PC-9 (cell line): ENCODE measurements around the gene STAMBP. TPM values are rescaled to one million over a fixed set of nuclear protein-coding genes. Genes with fewer than 3 reads are reported as not detected.

Experiments
- BruUV-seq: library from RNA; stranded (reverse); fragments of 400-500 nt; replicated peaks from 2 replicates; lab custom pipeline; 2021; lab: Mats Ljungman, UMichigan
- CTCF ChIA-PET: fragments of 300-600 bp; sonication (Branson Sonifier 250); formaldehyde crosslinking; loops from one replicate; lab custom pipeline; 2022; ENCODE audit warnings: antibody characterized with exemption; lab: Charles Lee
- POLR2A ChIA-PET: fragments of 300-600 bp; sonication (Branson Sonifier 250); formaldehyde crosslinking; loops from one replicate; lab custom pipeline; 2022; ENCODE audit warnings: antibody characterized with exemption; ENCODE audit not compliant: unreplicated experiment; lab: Charles Lee
- DNase-seq, 2 experiments: peaks; one replicate each; pipeline versions ENCODE4 v3.0.0 to v3.0.0-alpha.2; 2015 to 2022; ENCODE audit warnings: mixed read lengths in 1 of 2
- H2AFZ ChIP-seq: fragments of 200-600 bp; sonication (generic); 2 replicates; pipeline ENCODE4 v1.8.1; 2017; ENCODE audit warnings: antibody characterized with exemption
- H3F3A ChIP-seq: fragments of 200-600 bp; sonication (generic); 2 replicates; pipeline ENCODE4 v1.8.1; 2017; ENCODE audit warnings: antibody characterized with exemption, mild to moderate bottlenecking, low read depth; ENCODE audit not compliant: insufficient read depth
- H3K27ac ChIP-seq: fragments of 200-600 bp; sonication (generic); 2 replicates; pipeline ENCODE4 v1.6.1; 2016; ENCODE audit warnings: mixed run types
- H3K27me3 ChIP-seq: fragments of 200-600 bp; sonication (generic); 2 replicates; pipeline ENCODE4 v1.6.1; 2016; ENCODE audit warnings: low read depth, mixed run types; ENCODE audit not compliant: insufficient read depth
- H3K36me3 ChIP-seq: fragments of 200-600 bp; sonication (generic); 2 replicates; pipeline ENCODE4 v1.6.1; 2016; ENCODE audit warnings: low read depth, mixed run types
- H3K4me1 ChIP-seq: fragments of 200-600 bp; sonication (generic); replicated peaks from 2 replicates; pipeline ENCODE4 v1.6.1; 2016; ENCODE audit warnings: mixed run types; ENCODE audit not compliant: insufficient read depth
- H3K4me2 ChIP-seq: fragments of 200-600 bp; sonication (generic); 2 replicates; pipeline ENCODE4 v1.6.1; 2017; ENCODE audit warnings: mixed run types
- H3K4me3 ChIP-seq: fragments of 200-600 bp; sonication (generic); 2 replicates; pipeline ENCODE4 v1.6.1; 2016; ENCODE audit warnings: mixed run types
- H3K79me2 ChIP-seq: fragments of 200-600 bp; sonication (generic); 2 replicates; pipeline ENCODE4 v1.6.1; 2017; ENCODE audit warnings: low read depth, mixed run types
- H3K9me2 ChIP-seq: fragments of 200-600 bp; sonication (generic); 2 replicates; pipeline ENCODE4 v1.8.1; 2017; ENCODE audit warnings: mild to moderate bottlenecking; ENCODE audit not compliant: insufficient read depth
- H3K9me3 ChIP-seq: fragments of 200-600 bp; sonication (generic); 2 replicates; pipeline ENCODE4 v1.8.1; 2016; ENCODE audit warnings: low read depth; ENCODE audit not compliant: insufficient read depth
- H4K20me1 ChIP-seq: fragments of 200-600 bp; sonication (generic); 2 replicates; pipeline ENCODE4 v1.8.1; 2017; ENCODE audit not compliant: insufficient read depth
- CTCF ChIP-seq: fragments of 200-600 bp; sonication (generic); conservative IDR thresholded peaks from 2 replicates; pipeline ENCODE4 v1.6.1; 2017; ENCODE audit warnings: mixed run types, antibody characterized with exemption, mild to moderate bottlenecking, moderate library complexity
- EZH2 ChIP-seq: fragments of 200-600 bp; sonication (generic); IDR thresholded peaks from 2 replicates; pipeline ENCODE4 v1.8.0; 2017; ENCODE audit warnings: antibody characterized with exemption, low read depth
- intact Hi-C: fragments of 100-400 bp; cut with micrococcal nuclease; formaldehyde crosslinking; loops from one replicate; pipeline ENCODE4 v1.10.0; 2022; ENCODE audit not compliant: unreplicated experiment
- total RNA-seq: library from RNA; stranded (reverse); gene quantifications from 2 replicates; pipeline ENCODE4 v1.2.3, GENCODE V29; 2021

The STAMBP gene
- total RNA-seq, 1 experiment from 2014 or later: 52.2 TPM

GRCh38 chr2:73894475-73894850 is 65.7 kb downstream of the STAMBP start:
- H3K79me2 ChIP-seq: no peaks in the 10 kb centered on the region
- H3K9me3 ChIP-seq: no peaks in the 10 kb centered on the region
- no TSS peak for BruUV-seq
- H3K4me1 ChIP-seq: no peaks in the 10 kb centered on the region
- intact Hi-C loops: no loop called here
- no peak overlapping the region for H2AFZ ChIP-seq
- no peaks in the 10 kb centered on the region for H3K36me3 ChIP-seq
- no peak for DNase-seq
- no peaks in the 10 kb centered on the region for H3K9me2 ChIP-seq
- H3F3A ChIP-seq: no peaks in the 10 kb centered on the region
- POLR2A ChIA-PET: interaction anchor here (0.6 kb wide), 1 partner anchor 8 kb away, joined by 3 read pairs; no protein-coding TSS in a partner anchor
- CTCF ChIA-PET: no interaction called here
- no peak overlapping the region for H3K27ac ChIP-seq
- no peaks in the 10 kb centered on the region for H3K27me3 ChIP-seq
- no peak overlapping the region for H3K4me3 ChIP-seq
- no peaks in the 10 kb centered on the region for H4K20me1 ChIP-seq
- no peak for TF ChIP-seq CTCF
- TF ChIP-seq EZH2: no peak
- H3K4me2 ChIP-seq: no peak overlapping the region

- Histone ChIP-seq H3K36me3 (no peaks in the 10 kb centered on the region), H3F3A (no peaks in the 10 kb centered on the region), H3K27ac (no peak overlapping the region), H4K20me1 (no peaks in the 10 kb centered on the region), H3K4me3 (no peak overlapping the region), H3K27me3 (no peaks in the 10 kb centered on the region), H3K9me2 (no peaks in the 10 kb centered on the region), H3K9me3 (no peaks in the 10 kb centered on the region), H2AFZ (no peak overlapping the region), H3K79me2 (no peaks in the 10 kb centered on the region), H3K4me1 (no peaks in the 10 kb centered on the region), H3K4me2 (no peak overlapping the region)
- TF ChIP-seq EZH2: no peak
- no peak for TF ChIP-seq CTCF
- no TSS peak for BruUV-seq
- DNase-seq: no peak
- ChIA-PET POLR2A (no interaction called here), CTCF (no interaction called here)
- intact Hi-C loops: no loop called here
Measured at GRCh38 chr2:73894877-73895276, 66.1 kb downstream of the STAMBP start.

GRCh38 chr2:73895473-73895872 is 66.7 kb downstream of the STAMBP start:
- Histone ChIP-seq H2AFZ (no peak overlapping the region), H4K20me1 (no peaks in the 10 kb centered on the region), H3K36me3 (no peaks in the 10 kb centered on the region), H3K4me3 (no peak overlapping the region), H3K4me1 (no peaks in the 10 kb centered on the region), H3K9me3 (no peaks in the 10 kb centered on the region), H3K27ac (no peak overlapping the region), H3K4me2 (no peak overlapping the region), H3F3A (no peaks in the 10 kb centered on the region), H3K79me2 (no peaks in the 10 kb centered on the region), H3K9me2 (no peaks in the 10 kb centered on the region), H3K27me3 (no peaks in the 10 kb centered on the region)
- TF ChIP-seq CTCF (no peak), EZH2 (no peak)
- ChIA-PET CTCF (no interaction called here), POLR2A (interaction anchor here (0.7 kb wide), 1 partner anchor 669 kb away, joined by 12 read pairs; no protein-coding TSS in a partner anchor)
- intact Hi-C loops: no loop called here
- DNase-seq: no peak
- no TSS peak for BruUV-seq
